HG02885 (cell line): Measurements from ENCODE around the gene CISD2.
"Not testable (repeated sequence)": the region's sequence is repeated elsewhere in the genome, so short reads cannot be mapped to it uniquely, and the experiment has no call there.

Experiments used
- ATAC-seq: cut with Tn5 transposase; IDR thresholded peaks from one replicate; pipeline ENCODE4 v1.9.1; 2021; ENCODE audit warnings: mild to moderate bottlenecking; ENCODE audit not compliant: unreplicated experiment, poor library complexity

CISD2 gene

GRCh38 chr4:102847687-102848086 lies 21.1 kb upstream of the CISD2 start:
- no peak for ATAC-seq

DNA sequence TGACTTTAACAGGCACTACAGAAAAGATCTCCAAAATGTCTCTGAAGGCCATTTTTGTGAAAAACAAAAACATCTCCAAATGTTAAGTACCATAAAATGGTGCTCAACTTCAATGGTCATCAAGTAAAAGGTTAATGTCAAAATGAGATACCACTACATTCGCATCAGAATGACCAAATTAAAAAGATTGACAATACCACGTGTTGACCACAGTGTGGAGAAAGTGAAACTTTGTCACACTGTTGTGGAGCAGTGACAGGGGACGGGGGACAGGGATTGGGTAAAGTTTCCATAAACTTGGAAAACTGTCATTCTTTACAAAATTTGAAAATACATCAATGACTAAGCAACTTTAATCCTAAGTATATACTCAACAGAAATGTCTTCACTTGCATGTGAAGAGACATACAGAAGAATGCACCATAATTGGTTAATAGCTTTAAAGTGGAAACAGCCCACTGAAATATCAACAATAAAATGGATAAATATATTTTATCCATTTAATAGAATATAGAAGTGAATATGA lies 19.1 kb upstream of the CISD2 start:
- ATAC-seq = no peak

- no peak for ATAC-seq
These were observed 18.4 kb upstream of the CISD2 start for GRCh38 chr4:102850370-102850769.

DNA sequence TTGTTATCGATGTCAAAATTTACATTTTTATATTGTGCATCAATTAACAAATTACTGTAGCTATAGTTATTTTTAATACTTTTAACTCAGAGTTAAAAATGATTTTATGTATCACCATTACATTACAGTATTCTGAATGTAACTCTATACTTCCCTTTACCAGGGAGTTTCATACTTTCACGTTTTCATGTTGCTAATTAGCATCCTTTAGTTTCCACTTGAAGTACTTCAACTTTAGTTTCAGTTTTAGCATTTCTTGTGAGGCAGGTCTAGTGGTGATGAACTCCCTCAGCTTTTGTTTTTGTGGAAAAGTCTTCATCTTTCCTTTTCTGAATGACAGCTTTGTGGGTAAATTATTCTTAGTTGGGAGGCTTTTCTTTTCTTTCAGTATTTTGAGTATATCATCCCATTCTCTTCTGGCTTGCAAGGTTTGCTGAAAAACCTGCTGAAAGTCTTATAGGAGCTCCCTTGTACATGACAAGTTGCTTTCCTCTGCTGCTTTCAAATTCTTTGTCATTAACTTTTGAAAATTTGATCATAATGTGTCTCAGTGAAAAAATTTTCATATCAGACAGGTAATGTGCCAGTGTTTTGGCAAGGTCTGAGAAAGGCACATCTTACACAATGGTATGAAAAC lies 9.8 kb upstream of the CISD2 start:
- ATAC-seq = no peak

DNA sequence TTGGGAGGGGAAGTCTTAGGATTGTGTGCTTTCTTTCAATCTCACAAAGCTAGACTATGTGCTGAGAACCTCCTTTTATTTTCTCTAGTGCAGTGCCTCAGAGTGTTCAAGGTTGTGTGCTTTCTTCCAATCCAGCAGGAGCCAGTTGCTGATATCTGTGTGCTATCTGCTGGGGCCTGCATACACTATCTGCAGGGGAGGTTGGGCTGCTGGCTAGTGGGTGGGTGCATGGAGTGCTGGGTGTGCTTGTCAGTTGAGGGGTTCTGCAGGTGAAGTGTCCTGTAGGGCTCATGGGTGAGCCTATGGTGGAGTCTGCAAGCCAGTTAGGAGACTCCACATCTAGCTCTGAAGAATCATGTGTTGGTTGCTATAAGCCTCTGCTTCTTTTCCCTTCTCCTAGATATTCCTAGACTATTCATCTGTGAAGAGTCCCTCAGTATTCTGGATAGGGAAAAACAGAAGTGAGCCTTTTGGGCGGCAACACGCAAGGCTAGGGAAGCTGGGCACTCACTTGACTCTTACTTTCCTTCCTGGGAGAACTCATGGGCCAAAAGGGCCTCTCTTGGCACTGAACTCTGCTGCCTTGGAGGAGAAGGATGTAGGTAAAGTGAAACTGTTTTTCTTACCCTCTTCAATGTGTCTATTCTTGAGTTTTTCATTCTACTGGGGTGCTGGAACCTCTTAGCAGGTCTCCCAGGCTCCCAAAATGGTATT lies 8.0 kb upstream of the CISD2 start:
- no peak for ATAC-seq

DNA sequence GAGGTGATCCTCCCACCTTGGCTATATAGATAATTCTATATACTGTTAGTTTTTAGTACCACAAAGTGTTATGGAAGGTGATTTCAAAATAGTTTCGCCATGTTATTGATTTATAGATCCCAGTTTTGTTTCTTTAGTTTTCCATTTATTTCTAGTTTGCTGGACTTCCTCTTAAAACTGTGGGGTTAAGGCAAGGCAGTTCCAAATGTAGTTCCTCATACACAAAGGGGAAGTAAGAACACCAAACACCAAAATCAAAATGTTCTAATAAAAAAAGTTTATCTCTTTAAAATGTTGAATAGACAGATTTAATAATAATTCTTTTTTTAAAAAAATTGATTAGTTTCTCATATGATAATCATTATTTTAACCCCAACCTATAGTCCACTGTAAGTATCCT lies 6.8 kb upstream of the CISD2 start:
- no peak for ATAC-seq

DNA sequence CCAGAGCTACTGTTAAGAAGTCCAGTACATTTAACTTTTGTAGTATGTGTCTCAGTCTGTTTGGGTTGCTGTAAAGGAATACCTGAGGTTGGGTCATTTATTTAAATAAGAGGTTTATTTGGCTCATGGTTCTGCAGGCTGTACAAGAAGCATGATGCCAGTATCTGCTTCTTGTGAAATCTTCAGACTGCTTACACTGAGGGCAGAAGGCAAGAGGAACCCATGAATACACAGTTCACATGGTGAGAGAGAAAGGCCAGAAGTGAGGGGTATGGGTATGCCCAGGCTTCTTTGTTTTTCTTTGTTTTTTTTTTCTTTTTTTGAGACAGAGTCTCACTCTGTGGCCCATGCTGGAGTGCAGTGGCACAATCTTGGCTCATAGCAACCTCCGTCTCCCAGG lies 6.0 kb upstream of the CISD2 start:
- no peak for ATAC-seq

DNA sequence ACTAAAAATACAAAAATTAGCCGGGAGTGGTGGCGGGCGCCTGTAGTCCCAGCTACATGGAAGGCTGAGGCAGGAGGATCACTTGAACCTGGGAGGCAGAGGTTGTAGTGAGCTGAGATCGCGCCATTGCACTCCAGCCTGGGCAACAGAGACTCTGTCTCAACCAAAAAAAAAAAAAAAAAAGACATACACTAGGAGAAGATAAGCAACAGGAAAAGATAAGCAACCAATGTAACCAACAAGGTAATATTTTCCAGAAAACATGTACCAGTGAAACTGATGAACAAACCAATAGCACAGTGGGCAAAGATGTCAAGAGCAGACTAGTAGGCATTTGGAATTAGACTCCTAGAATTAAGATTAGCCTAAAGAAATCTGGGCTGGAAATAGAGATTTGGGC lies 3.5 kb upstream of the CISD2 start:
- not testable (repeated sequence) for ATAC-seq

GRCh38 chr4:102867278-102868152 lies 1.3 kb upstream of the CISD2 start:
- ATAC-seq = peak; percentile 18

DNA sequence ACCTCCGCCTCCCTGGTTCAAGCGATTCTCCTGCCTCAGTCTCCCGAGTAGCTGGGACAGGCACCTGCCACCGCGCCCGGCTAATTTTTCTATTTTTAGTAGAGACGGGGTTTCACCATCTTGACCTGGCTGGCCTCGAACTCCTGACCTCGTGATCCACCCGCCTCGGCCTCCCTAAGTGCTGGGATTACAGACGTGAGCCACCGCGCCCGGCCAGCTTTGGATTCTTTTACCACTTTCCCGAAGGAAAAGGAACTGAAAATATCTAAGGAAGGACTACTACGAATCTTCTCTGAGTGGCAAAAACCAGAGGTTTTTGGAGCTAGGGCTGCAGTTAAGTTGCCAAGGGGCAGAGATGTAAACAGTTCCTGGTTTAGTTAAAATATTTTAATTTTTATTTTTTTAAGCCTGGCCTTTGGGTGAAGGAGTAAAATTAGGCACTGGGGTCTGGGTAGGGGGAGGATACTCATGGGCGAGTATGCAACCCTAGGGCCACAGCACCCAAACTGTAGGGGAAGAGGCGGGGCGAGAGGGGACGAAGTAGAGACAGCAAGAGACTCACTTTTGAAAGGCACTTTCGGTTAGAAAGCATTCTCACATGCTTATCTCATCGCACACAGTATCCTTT lies 525 bp upstream of the CISD2 start:
- ATAC-seq = no peak

GRCh38 chr4:102869569-102870197 lies 891 bp downstream of the CISD2 start:
- ATAC-seq = peak; percentile 28

GRCh38 chr4:102871772-102872171 lies 3.0 kb downstream of the CISD2 start:
- ATAC-seq = no peak

DNA sequence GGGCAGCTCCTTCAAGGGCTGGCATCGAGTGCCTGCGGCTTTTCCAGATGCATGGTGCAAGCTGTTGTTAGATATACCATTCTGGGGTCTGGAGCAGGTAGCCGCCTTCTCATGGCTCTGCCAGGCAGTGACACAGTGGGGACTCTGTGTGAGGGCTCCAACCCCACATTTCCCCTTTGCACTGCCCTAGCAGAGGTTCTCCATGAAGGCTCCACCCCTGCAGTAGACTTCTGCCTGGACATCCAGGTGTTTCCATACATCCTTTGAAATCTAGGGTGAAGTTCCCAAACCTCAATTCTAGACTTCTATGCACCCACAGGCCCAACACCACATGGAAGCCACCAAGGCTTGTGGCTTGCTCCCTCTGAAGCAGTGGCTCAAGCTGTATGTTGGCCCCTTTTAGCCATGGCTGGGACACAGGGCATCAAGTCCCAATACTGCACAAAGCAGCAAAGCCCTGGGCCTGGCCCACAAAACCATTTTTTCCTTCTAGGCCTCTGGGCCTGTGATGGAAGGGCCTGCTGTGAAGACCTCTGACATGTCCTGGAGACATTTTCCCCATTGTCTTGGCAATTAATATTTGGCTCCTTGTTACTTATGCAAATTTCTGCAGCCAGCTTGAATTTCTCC lies 8.8 kb downstream of the CISD2 start:
- not testable (repeated sequence) for ATAC-seq

GRCh38 chr4:102878349-102878748 lies 9.6 kb downstream of the CISD2 start:
- not testable (repeated sequence) for ATAC-seq

DNA sequence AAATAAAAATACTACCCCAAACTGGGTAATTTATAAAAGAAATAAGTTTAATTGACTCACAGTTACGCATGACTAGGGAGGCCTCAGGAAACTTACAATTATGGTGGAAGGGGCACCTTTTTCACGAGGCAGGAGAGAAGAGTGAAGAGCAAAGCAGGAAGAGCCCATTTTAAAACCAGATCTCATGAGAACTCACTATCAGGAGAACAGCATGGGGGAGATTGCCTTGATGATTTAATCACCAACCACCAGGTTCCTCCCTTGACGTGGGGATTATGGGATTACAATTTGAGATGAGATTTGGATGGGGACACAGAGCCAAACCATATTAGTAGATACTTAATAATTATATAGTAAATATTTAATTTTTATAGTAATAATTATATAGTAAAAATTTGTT lies 10.1 kb downstream of the CISD2 start:
- ATAC-seq = no peak

DNA sequence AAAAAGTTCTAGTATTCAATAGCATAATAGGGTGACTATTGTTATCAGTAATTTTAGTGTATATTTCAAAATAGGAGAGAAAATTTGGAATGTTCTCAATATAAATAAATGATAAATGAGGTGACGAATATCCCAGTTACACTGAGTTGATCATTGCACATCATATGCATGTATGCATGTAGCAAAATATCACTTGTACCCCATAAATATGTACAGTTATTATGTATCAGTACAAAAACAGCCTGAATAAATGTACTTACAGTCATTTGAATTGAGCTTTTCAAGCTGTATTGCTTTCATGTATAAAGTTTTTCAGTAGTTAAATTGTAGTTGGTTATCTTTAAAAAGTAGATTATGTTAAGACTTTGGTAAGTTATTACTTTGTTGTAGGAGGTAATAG lies 12.6 kb downstream of the CISD2 start:
- no peak for ATAC-seq

DNA sequence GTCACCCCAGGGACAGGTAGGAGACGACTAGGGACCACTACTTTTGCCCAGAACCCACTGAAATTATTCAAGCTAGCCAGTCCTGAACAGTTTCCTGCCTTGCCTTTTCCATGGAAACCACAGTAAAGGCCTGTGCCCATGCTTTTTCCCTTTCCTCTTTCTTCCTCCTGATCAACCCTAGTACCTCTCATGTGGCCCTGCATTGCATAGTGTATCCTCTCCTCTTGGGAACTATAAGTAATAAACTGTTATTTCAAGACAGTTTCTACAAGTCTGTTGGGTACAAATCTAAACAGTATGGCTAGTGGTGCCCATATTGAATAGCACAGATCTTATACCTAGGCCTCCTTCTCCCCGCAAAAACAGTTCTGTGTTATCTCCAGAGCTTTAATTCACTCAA lies 14.5 kb downstream of the CISD2 start:
- ATAC-seq = no peak

DNA sequence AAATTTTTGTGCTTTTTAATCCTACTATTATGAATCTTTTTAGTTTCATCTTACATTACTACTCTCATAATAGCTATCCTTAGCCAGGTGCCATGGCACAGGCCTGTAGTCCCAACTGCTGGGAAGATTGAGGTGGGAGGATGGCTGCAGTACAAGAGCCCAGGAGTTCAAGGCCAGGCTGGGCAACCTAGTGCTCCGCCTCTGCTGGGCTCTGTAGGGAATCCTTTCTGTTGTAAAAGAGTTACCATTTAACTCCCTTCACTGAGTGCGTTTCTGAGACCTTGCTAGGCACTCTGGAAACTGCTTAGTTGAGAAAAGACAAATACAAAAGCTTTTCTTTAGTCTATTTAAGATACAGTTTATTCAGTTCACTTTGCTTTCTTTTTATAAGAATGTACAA lies 19.8 kb downstream of the CISD2 start:
- not testable (repeated sequence) for ATAC-seq

DNA sequence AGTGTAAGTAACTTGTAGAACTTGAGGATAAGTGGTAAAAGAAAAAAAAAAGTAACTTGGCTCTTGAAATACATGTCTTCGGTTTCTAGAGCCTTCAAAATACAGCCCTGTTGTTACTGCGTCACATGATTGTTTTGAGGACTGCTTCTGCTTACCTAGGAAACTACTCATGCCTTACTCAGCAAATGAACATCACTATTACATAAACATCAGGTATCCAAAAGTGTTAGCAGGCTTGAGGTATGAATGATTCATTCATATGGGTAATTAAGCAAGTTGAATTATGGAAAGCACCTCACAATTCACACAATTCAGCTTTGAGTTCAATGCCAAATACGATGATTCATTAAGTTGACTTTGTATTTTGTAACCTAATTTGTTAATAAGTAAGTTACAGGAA lies 21.1 kb downstream of the CISD2 start:
- not testable (repeated sequence) for ATAC-seq

DNA sequence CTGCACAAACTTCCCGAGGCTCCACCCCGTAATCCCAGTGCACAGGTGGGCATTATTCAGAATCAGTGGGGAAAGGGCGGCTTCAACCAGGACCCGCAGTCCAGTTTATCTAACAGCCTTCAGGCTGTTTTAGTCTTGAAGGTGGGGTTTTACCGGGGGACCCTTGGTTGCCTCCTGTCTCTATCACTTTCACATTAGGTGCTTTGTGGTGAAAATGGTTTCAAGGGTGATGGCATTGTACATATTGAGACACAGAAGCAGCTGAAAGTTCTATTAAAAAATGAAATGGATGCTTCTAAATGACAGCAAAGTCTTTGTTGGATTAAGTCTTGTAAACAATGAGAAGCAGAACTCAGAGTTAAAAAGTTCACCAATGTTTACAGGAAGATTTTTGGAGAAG lies 27.8 kb downstream of the CISD2 start:
- not testable (repeated sequence) for ATAC-seq
